Fibroblast of gingiva (primary cell): ENCODE measurements around the gene LRRC14B.
"Not testable (repeated sequence)": the region's sequence is repeated elsewhere in the genome, so short reads cannot be mapped to it uniquely, and the experiment has no call there.

Source experiments
- DNase-seq: peaks from one replicate; pipeline ENCODE4 v3.0.0-alpha.2; 2011; ENCODE audit warnings: low read depth

LRRC14B gene

DNA sequence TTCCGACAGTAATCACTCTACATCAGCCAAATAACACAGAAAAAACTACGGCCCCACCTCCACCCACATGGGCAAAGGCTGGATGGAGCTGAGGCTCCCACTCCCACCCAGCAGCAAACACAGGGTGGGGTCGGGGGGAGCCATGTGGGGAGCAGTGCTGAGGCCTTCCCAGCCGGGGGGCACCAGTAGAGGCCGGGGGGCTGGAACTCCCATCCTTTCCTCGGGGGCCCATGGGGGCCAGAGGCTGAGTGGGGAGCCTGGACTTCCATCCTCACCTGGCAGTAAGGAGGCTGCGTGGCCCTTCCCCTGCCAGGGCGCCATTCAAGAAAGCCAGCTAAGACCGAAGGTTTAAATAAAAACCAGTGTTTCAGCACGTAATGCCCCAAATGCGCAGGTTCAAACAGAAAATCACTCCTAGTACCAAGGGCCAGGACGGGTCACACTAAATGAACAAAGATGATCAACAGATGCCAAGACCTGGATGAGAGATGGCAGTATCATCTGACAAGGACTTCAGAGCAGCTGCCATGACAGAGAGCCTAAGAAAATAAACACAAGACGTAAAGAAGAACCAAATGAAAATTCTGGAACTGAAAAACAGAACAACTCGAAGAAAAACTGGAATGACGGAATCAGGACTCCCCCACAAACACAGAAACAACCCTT is 17.3 kb downstream of the LRRC14B start:
- no peak for DNase-seq

DNA sequence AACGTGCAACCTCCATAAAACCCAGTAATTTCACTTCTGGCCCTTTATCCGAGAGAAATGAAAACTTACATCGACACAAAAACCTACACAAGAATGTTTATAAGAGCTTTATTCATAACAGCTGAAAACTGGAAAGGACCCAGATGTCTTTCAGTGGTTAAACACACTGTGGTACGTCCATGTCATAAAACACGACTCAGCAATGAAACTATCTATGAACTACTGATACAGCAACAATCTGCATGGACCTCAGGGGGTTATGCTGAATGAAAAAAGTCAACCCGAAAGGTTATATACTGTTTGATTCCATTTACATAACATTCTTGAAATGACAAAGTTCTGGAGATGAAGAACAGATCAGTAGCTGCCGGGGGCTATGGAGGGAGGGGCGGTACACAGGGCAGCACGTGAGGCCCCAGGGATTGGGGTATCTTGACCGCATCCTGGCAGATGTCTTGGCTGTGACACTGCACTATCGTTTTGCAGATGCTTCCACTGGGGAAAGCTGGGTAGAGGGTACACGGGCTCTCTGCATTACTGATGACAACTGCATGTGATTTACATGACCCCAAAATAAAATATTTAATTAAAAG is 22.6 kb downstream of the LRRC14B start:
- DNase-seq, result no peak

DNA sequence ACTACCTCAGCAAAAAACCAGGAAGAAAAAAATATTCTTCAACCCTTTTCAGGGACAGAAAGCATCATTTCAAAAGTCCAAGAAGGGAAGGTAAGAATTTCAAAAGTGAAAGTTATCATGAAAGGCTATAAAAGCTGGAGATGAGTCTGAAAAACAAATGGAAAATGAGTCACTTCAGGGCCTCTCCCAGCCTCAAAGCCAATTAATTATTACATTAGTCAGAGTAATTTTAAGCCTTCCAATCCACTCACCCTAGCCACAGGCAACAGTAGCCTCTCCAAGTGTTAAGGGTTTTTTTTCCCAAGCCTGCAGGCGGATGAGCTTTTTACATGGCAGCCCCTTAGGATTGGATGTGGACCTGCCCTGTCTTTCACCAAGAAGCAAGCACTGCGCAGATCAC is 24.0 kb downstream of the LRRC14B start:
- DNase-seq, result not testable (repeated sequence)

DNA sequence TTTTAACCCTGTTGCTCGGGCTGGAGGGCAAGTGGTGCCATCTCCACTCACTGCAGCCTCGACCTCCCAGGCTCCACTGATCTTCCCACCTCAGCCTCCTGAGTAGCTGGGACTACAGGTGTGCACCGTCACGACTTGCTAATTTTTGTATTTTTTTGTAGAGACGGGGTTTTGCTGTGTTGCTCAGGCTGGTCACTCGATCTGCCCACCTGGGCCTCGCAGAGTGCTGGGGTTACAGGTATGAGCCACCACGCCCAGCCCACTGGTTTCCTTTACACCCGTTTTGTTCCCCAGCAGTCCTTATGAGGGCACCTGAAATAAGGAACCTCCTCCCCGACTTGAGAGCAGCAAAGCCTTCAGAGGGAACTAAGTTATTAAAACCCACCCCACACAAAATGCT is 24.8 kb downstream of the LRRC14B start:
- not testable (repeated sequence) for DNase-seq

DNA sequence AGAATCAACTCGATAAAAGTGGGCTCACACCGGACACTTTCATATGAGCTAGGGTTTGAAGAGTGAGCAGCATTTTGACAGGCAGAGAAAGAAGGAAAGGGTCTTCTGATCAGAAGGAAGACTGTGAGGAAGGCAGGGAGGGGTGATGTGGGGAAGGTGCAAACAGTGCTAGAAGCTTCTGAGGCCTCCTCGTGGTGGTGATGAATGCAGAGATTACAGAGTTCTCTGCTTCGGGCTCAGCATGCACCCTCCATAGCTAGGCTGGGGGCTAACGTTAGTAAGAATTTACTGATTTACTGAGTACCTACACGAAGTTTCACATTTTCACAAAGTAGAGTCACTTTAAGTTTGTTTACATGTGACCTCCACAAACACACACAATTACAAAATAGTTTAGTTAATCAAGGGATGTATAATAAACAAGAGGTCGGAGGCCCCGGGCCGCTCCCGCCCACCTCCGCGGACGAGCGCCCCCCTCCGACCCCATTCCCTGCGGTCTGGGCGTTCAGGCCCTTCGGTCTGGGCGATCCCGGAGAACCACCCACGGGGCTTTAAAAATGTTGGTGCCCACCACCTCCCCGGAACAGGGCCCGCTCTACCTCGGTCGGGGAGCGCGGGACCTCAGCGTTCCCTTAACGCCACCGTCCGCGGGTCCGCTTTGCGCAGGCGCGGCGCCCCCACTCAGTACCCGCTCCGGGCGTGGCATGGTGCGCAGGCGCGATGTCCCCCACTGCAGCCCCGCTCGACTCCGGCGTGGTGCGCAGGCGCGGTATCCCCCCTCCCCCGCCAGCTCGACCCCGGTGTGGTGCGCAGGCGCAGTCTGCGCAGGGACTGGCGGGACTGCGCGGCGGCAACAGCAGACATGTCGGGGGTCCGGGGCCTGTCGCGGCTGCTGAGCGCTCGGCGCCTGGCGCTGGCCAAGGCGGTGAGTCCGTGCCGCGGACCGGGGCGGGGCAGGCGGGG is 26.5 kb downstream of the LRRC14B start, which contains the start of the genes CCDC127 and SDHA:
TSS of gene CCDC127 (minus strand) at position 660 of the 963 bp plus-strand sequence. CDS start 1,304 bp downstream, outside the sequence.
TSS of gene SDHA (plus strand) at position 827 of the 963 bp plus-strand sequence. CDS start at position 863, 36 bp downstream.
- DNase-seq, result peak; percentile 86

DNA sequence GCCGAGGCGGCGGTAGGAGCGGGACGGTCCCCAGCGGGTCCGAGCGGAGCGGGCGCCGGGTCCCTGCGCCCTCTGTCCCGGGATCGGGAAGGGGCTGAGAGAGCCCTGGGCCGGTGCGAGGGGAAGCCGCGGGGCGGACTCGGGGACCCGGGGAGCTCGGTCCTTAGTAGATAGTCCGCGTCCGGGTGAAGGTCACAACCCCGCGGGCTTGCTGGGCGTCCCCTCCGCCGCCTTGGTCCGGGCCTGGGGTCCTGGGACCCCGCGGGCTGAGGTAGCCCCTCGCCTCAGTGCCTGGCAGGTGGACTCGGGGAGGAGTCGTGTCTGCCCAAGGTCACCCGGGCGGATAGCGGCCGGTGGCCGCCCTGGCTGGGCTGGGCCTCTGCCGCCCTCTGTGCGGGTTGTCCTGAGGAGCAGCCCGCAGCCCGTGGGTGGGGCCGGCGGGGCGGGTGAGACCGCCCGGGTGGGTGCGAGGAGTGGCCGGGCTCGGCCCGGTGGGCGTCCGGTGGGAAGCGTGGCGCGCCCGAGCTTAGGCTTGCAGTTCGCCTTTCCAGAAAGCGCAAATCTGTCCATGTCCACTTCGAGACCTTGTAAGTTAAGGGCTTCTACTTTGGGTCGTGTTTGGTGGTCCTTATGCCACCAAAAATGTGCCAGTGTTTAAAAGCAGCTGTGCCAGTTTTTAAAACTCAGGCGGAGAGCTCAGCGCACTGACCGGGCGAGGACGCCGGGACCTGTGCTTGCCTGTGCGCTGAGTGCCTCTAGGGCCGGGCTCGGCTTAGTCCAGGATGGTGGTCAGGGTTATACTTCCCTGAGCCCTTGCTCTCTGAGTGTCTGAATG is 27.4 kb downstream of the LRRC14B start:
- no peak for DNase-seq

DNA sequence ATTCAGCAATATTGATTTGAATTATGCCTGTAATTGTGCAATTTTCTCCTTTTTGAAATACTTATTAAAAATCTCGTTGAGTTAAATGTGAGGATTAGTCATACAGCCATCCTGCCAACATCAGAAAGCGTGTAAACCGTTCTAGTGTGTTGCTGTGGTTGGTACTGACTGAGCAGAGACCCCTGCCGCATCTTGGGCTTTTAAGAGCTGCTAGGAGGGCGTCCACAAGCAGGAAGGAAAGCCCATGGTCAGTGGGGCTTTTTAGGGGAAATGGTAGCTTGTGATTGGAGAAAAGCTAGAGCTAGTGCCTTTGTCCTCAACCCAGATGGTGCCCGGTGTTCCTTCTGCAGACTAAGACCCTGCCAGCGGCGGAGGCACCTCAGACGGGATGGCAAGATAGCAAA is 28.2 kb downstream of the LRRC14B start:
- DNase-seq, result peak; percentile 30

DNA sequence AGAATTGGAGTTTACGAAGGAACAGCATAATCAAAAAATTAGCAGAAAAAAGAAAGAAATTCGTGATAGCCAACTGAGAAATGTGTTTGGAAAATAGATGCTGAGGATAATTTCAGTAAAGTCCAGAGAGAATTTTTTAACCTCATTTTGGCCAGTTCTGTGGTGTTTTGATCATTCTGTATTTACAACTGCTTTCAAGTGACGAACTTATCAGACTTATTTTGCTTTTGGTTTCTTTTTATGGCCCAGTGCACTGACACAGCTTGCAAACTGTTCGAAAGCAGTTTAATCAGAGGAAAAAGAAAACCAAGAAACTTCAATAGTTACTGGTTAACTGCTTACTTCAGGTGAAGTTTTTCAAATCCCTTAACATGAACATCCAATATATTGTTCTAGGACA is 28.7 kb downstream of the LRRC14B start:
- no peak for DNase-seq

DNA sequence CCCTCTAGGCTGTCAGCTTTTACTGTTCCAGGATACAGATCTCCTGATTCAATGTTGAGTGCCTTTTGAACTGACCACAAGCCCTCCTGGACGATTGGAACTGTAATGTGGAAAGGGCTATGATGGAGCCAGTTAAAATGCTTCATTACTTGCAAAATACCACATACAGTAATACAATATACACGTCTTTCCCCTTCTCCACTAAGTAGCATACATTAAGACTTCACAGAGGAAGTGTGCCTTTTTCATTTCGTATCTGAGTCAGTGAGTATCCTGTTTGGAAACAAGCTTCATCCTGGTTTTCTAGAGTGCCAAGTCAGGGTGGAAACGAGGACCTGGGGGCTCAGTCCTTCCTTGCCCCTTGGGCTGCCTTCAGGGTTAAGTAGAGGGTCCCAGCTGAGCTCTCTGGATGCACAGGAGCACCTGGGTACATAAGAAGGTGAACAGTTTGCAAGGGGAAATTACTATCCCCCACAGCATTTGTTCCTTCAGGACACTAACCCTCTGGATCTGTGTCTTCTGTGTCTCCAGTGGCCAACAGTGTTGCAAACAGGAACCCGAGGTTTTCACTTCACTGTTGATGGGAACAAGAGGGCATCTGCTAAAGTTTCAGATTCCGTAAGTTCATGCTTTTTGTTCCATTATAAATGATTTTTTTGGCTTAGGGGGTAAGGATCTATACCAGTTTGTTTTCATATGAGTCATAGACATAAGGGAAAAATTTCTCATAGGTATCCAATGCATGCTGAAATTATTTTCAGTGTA is 31.8 kb downstream of the LRRC14B start:
- DNase-seq, result peak; percentile 60

DNA sequence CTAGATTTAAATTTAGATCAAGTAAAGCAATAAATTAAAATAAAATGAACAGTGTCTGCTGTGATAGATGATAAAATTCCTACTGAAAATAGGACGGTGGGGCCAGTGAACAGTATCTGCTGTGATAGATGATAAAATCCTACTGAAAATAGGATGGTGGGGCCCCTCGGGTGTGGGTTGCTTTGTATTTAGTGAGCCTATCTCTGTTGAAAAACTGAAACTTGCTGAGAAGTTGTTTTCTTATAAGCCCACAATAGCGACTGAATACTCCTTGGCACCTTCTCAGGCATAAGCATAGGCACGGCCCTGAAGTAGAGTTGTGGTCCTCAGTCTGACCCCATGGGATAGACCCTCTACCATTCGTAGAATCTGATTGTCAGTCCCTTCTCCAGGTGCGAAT is 32.5 kb downstream of the LRRC14B start:
- no peak for DNase-seq

DNA sequence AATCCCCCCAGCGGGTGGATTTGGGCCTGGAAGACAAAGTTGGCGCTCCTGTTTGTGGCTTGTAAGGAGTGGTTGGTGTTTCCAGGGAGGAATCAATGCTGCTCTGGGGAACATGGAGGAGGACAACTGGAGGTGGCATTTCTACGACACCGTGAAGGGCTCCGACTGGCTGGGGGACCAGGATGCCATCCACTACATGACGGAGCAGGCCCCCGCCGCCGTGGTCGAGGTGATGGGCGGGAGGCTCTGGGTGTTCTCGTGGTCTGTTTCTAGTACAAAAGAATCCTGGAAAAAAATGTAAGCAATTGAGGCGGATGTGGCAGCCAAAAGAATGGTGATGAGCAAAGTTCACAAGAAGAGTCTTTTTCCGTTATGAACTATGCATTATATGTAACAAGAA is 34.0 kb downstream of the LRRC14B start:
- no peak for DNase-seq

DNA sequence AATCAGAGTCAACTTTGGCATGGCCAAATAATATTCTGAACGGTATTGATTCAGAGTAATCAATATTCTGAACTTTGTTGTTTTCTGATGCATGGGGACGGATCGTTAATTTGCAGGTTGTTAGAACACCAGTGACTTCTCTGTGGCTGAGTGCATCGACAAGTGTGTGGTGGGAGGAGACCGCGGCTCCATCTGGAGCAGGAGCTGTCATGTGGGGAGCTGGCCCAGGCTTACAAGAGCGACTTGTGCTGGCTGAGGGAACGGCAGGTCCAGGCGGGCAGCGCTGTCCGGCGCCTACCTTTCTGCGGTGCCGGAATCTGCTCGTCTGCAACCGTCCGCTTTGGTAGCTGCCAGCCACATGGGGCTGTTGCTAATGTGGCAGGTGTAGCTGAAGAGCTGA is 36.1 kb downstream of the LRRC14B start:
- not testable (repeated sequence) for DNase-seq

DNA sequence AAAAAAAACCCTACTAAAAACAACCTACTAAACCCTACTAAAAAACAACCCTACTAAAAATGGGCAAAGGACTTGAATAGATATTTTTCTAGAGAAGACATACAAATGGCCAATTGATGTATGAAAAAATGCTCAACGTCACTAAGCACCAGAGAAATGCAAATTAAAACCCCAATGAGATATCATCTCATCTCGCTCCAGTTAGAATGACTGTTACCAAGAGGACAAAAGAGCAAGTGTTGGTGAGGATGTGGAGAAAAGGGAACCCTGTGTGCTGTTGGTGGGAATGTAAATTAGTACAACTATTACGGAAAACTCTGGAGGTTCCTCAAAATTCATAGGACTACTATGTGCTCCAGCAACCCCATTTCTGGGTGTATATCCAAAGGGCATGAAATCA is 37.6 kb downstream of the LRRC14B start:
- no peak for DNase-seq

DNA sequence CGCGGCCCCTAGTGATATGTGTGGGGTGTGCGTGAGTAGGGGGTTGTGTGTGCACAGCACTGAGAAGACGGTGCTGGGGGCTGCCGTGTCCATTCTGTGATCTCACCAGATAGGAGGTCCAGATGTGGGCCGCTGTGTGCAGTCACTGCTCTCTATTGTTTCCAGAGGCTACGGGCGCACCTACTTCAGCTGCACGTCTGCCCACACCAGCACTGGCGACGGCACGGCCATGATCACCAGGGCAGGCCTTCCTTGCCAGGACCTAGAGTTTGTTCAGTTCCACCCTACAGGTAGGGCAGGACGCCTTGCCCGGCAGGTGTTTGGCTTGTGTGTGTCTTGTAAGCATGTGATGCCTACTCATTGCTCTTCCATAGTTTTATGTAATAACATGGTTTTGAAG is 39.4 kb downstream of the LRRC14B start:
- DNase-seq, result no peak

DNA sequence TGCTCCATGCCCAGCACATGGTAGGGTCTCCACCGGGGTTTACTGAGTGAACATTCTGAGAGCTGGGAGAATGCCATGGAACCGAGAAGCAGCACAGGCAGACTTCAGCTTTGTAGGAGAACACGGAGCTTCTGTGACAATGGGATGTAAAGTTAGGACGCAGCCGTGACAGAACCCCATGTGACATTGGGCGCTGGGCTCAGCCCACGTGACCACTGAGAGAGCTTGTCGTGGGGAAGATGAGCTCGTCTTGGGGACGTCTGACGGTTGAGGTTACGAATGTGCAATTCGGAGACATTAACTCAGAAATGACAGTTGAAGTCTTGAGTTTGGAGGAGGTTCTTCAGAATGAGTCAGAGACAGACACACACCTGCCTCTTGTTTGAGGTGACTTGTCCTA is 40.4 kb downstream of the LRRC14B start:
- no peak for DNase-seq

DNA sequence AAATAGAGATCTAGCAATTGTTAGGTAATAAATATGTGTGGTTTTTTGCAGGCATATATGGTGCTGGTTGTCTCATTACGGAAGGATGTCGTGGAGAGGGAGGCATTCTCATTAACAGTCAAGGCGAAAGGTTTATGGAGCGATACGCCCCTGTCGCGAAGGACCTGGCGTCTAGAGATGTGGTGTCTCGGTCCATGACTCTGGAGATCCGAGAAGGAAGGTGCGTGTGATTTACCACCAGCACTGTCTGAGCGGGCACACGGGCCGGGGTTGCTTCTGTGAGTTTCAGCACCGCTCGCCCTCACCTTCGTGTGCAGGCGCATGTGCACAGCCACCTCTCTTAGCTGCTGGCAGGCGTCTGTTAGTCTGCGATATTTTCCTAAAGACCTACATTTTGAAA is 42.1 kb downstream of the LRRC14B start:
- not testable (repeated sequence) for DNase-seq

DNA sequence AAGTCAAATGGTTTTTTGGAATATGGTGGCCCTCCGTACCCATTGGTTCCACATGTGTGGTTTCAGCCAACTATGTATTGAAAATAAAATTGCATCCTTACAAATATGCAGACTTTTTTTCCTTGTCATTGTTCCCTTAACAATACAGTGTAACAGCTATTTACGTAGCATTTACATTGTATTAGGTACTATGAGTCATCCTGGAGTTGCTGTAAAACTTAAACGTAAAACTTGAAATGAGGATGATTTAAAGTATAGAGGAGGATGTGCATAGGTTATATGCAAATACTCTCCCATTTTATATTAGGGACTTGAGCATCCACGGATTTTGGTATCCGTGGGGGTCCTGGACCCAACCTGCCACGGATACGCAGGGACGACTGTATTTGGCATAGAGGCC is 43.2 kb downstream of the LRRC14B start:
- no peak for DNase-seq

DNA sequence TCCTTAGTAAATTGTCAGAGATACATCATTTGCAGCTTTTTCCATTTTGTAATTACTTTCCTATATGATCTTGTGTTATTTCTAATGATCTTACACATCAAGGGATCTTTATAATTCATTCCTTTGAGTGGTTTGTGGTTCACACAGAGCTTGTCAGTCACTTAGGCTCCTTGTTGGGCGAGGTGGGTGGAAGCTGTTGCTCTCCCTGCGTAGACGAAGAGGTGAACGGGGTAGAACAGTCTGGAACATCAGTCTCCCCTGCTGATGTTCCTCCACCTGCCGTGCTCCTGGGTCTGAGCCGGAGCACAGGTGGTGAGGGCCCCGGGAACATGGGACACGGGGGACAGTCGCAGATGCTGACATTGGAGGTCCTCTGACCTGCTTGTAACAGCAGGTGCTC is 44.2 kb downstream of the LRRC14B start:
- DNase-seq, result not testable (repeated sequence)

DNA sequence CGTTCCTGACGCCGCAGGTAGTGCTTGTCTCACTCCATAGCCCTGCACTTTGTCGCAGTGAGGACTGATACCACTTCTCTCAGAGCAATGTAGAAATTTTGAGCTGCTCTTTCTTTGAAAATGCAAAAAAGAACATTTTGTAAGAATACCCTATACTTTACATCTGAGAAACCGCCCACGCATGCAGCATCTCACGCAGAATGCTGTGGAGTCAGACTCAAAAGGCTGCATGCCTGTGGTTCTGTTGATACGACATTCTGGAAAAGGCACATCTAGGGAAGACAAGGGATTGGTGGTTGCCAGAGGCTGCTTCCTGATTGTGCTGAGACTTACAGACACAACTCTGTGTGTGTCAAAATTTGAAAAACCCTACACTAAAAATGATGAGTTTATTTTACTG is 46.6 kb downstream of the LRRC14B start:
- not testable (repeated sequence) for DNase-seq

DNA sequence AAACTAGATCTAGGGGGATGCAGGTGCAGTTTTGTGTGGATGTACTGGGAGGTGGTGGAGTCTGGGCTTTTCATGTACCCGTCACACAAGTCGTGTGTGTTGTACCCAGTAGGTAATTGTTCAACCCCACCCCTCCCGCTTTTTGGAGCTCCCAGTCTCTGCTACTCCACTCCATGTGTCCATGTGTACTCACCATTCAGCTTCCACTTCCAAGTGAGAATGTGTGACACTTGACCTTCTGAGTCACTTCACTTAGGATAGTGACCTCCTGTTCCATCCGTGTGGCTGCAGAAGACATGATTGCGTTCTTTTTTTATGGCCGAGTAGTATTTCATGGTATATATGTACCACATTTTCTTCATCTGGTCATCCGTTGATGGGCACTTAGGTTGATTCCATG is 49.3 kb downstream of the LRRC14B start:
- DNase-seq, result not testable (repeated sequence)
